GM18502 (cell line): Measurements from ENCODE around the gene TNS1.
"Not testable (repeated sequence)": the region's sequence is repeated elsewhere in the genome, so short reads cannot be mapped to it uniquely, and the experiment has no call there.

Experiments
- ATAC-seq: cut with Tn5 transposase; IDR thresholded peaks from one replicate; pipeline ENCODE4 v1.9.1; 2021; ENCODE audit warnings: mild to moderate bottlenecking; ENCODE audit not compliant: unreplicated experiment, poor library complexity

TNS1 gene

GRCh38 chr2:218002845-218003180, at the start of gene TNS1:
TSS of gene TNS1 (minus strand) at chr2:218002995. CDS start at chr2:218002872, 123 bp downstream.
- no peak for ATAC-seq

GRCh38 chr2:218051903-218052302, 49.1 kb upstream of the TNS1 start:
- ATAC-seq = no peak

- no peak for ATAC-seq
Observed at GRCh38 chr2:218047536-218048225, 44.9 kb upstream of the TNS1 start.

GRCh38 chr2:218046238-218046637, 43.4 kb upstream of the TNS1 start:
- ATAC-seq = peak; percentile 85

GRCh38 chr2:218044599-218044998, 41.8 kb upstream of the TNS1 start:
- ATAC-seq = not testable (repeated sequence)

- ATAC-seq = no peak
Observed at GRCh38 chr2:218043701-218044109, 40.9 kb upstream of the TNS1 start.

- no peak for ATAC-seq
Observed at GRCh38 chr2:218043100-218043499, 40.3 kb upstream of the TNS1 start.

- no peak for ATAC-seq
Observed at GRCh38 chr2:218041302-218042168, 38.7 kb upstream of the TNS1 start.

GRCh38 chr2:218040883-218041282, 38.1 kb upstream of the TNS1 start:
- ATAC-seq = no peak

- ATAC-seq = no peak
Observed at GRCh38 chr2:218039171-218039570, 36.4 kb upstream of the TNS1 start.

- no peak for ATAC-seq
Observed at GRCh38 chr2:218036371-218036770, 33.6 kb upstream of the TNS1 start.

- no peak for ATAC-seq
Observed at GRCh38 chr2:218035463-218036100, 32.8 kb upstream of the TNS1 start.

GRCh38 chr2:218034497-218035213, 31.9 kb upstream of the TNS1 start:
- peak; percentile 84 for ATAC-seq

GRCh38 chr2:218033590-218034496, 31.0 kb upstream of the TNS1 start:
- ATAC-seq = peak; percentile 6

- ATAC-seq = no peak
Observed at GRCh38 chr2:218033208-218033589, 30.4 kb upstream of the TNS1 start.

- ATAC-seq = no peak
Observed at GRCh38 chr2:218032336-218033171, 29.8 kb upstream of the TNS1 start.

- ATAC-seq = no peak
Observed at GRCh38 chr2:218031771-218032257, 29.0 kb upstream of the TNS1 start.

- no peak for ATAC-seq
Observed at GRCh38 chr2:218031261-218031660, 28.5 kb upstream of the TNS1 start.
